DMS79 (cell line): ENCODE data around the gene VPS18.
A peak's percentile ranks its signal among the peaks of the same experiment; 100 is the strongest.

Source experiments
- DNase-seq: peaks from one replicate; lab custom pipeline; 2025; lab: John Stamatoyannopoulos, UW

VPS18 gene

DNA sequence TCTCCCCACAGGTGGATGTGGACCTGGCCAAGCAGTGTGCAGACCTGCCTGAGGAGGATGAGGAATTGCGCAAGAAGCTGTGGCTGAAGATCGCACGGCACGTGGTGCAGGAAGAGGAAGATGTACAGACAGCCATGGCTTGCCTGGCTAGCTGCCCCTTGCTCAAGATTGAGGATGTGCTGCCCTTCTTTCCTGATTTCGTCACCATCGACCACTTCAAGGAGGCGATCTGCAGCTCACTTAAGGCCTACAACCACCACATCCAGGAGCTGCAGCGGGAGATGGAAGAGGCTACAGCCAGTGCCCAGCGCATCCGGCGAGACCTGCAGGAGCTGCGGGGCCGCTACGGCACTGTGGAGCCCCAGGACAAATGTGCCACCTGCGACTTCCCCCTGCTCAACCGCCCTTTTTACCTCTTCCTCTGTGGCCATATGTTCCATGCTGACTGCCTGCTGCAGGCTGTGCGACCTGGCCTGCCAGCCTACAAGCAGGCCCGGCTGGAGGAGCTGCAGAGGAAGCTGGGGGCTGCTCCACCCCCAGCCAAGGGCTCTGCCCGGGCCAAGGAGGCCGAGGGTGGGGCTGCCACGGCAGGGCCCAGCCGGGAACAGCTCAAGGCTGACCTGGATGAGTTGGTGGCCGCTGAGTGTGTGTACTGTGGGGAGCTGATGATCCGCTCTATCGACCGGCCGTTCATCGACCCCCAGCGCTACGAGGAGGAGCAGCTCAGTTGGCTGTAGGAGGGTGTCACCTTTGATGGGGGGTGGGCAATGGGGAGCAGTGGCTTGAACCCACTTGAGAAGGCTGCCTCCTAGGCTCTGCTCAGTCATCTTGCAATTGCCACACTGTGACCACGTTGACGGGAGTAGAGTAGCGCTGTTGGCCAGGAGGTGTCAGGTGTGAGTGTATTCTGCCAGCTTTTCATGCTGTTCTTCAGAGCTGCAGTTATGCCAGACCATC lies 8.6 kb downstream of the VPS18 start:
- DNase-seq: no peak

DNA sequence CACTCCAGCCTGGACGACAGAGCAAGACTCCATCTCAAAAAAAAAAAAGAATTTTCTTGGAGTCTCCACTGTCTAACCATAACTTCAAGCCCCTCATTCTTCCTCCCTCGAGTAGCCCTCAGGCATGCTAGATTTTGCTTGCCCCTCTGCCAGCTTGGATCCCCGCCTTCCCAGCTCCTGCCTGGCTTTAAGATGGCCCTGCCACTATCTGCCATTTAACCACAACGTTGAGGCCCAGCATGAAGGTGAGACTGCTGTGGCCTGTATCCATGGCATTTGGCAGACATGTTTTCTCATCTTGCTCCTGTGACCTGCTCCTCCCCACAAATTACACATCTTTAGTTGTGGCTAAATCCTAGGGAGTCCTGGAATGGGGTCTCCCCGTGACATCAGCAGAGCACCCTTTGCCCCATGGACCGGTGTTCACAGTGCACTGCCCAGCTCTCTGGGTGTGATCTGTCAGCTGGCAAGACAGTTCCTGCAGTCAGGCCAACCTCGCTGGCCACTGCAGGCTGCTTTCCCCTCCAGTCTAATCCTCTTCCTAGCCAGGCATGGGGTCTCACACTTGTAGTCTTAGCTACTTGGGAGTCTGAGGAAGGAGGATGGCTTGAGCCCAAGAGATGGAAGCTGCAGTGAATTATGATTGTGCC lies 10.4 kb downstream of the VPS18 start:
- DNase-seq: no peak

GRCh38 chr15:40906091-40906990 lies 12.1 kb downstream of the VPS18 start:
- DNase-seq: peak; percentile 59

DNA sequence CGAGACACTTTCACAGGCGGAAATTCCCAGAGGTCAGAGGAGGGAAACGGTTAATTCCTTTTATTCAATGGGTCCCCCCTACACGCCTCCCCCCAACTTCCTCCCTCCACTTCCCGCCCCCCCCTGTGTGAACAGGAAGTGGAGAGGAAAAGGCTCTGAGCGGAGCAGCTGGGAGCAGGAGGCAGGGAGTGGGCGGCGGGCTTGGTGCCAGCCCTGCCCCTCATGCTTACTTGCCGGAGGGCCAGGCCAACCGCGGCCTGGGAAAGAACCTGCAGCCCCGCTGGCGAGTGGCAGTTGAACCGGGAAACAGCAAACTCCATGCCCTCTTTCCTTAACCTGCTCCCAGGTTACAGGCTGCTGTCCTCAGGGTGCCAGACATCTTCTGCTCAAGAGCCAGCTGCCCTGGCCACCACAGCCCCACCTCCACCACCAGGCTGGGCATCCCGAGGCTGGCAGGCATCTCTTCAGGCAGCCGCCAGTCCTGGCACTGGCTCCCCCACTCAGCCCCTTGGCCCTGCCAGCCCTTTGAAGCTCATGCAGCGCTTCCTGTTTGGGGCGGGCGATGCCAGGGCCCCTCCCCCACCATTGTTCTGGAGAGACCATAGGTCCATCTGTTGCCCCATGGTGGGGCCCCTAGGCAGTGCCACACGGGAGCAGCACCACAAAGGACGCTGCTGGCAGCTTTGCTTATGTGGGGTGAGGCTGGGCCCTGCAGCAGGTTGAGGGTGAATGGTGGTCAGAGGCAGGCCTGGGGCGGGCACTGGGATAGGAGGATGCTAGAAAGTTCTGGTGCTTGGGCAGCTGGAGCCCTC lies 12.9 kb downstream of the VPS18 start:
- DNase-seq: peak; percentile 63

- no peak for DNase-seq
Observed at GRCh38 chr15:40908095-40908494, 13.8 kb downstream of the VPS18 start.

DNA sequence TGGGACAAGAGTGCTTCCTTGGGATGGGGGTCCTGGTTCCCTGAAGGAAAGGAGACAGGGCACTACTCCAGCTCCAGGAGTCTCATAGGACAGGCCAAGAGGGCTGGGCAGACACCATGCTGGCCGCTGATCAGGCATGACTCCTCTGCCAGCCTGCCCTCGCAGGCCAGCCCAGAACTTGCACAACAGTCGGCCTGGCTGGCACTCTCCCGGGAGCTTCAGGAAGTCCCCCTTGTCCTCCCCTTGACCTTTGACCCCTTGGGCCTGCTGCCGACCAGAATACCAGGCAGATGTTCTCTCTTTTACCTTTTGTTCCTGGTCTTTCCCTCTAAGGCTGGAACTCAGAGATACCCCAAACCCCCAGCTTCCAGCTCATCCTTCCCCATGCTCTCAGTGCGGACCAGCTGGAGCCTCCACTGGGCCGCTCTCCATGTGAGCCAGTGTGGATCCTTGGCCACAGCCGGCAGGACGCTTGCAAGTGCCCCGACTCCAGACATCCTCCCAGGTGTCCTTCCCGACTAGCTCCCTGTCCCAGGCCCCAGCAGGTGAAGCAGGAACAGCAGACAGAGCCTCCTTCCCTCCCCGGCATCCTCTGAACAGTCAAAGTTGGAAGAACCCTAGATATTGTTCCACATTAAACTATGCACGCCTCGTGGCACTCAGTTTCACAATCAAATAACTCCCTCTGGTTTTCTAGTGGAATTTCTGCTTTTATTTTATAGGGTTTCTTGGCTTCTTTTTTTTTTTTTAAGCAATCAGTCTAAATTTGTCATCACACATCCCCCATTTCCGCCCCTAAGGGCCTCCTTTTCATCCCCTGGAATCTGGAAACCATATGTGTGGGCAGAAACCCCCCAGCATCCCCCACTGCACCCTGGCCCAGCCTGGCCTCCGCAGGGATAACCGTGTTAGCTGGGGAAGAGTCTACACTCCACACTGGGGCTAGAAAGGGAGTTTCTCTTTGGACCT lies 15.7 kb downstream of the VPS18 start:
- DNase-seq: no peak

DNA sequence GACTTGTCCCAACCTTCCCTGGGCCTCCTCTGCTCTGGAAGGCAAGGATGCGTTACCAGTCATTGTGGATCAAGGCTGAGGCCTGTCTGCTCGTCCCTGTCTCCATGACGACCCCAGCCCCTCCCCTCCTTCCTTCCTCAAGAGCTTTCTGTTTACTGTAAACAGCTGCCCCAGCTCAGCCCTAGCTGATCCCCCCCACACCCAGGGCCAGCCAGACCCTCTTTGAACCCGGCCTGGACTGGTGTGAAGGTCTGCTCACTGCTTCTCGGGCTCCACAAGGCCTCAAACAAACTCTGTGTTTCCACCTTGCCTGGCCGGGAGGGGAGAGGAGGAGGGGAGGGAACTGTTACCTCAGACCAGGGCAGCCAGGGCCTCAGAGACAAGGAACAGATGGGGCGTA lies 16.9 kb downstream of the VPS18 start:
- no peak for DNase-seq

DNA sequence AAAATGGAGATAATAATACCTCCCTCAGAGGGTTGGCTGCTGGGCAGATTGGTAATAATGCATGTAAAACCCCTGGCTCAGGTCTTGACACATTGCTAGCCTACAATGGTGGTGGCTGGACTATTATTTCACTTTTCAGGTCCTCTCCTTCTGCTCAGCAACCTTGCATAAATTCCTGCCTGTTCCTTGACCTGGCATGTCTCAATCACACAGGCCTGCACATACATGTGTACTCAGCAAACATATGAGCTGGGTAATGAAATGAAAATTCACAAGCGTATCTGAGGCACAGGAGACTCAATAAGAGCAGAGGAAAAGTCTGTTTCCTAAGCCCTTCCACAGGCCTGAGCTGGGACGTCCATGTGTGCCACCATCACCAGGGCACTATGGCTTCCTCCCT lies 17.4 kb downstream of the VPS18 start:
- DNase-seq: no peak

GRCh38 chr15:40912478-40912877 lies 18.2 kb downstream of the VPS18 start:
- no peak for DNase-seq

DNA sequence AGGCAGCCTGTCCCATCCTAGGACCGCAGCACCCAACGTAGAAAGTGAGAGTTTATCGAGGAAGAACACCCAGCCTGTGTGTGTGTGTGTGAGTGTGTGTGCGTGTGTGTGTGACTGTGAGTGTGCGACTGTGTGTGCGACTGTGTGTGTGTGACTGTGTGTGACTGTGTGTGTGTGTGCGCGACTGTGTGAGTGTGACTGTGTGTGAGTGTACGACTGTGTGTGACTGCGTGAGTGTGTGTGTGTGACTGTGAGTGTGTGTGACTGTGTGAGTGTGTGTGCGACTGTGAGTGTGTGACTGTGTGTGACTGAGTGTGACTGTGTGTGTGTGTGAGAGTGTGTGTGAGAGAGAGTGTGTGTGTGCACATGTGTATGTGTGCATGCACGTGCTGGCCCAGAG lies 19.8 kb downstream of the VPS18 start:
- DNase-seq: no peak

GRCh38 chr15:40914486-40914885 lies 20.2 kb downstream of the VPS18 start:
- DNase-seq: no peak

DNA sequence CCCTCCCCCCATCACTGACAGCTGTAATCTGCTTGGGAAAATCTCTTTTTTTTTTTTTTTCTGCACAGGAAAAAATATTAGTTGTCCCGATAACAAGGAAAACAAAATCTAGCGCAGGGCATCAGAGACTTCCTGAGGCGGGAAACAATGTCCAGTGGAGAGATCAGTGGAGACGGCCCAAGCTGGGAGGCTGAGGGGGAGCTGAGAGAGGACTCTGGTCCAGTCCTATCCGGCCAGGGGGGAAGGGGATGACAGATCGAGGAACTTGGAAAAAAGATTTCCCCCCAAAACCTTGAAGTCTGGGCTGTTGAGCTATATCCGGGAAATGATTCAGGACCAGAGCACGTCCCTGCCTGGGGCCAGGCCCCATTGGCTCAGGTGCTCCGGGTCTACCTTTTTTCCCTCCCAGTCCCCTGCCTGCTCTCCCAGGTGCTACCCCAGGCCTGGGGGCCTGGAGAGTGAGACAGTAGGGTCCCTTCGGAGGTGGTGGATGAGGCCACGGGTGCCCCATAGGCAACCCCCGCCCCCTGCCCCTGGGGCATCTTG lies 20.9 kb downstream of the VPS18 start:
- DNase-seq: no peak

- DNase-seq: no peak
Observed at GRCh38 chr15:40915679-40916078, 21.4 kb downstream of the VPS18 start.

DNA sequence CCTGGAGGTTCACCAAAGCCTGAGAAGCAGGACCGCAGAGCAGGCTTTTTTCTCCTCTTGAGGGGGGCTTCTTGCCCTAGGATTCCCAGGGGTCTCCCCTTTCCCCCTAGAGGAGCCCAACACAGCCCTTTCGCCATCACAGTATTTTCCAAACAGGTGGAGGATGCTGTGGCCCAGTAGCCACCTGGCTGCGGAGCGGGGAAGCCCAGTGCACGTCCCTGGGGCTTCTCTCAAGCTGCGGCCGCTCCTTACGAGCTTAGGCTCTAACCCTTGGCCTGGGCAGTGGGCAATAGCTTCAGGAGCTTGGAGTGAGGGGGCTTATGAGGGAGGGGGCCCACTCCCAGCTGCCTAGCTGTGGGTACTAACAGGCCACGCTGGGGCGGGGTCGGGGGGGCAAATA lies 23.3 kb downstream of the VPS18 start:
- DNase-seq: no peak

GRCh38 chr15:40918146-40918798 lies 24.0 kb downstream of the VPS18 start:
- DNase-seq: no peak

DNA sequence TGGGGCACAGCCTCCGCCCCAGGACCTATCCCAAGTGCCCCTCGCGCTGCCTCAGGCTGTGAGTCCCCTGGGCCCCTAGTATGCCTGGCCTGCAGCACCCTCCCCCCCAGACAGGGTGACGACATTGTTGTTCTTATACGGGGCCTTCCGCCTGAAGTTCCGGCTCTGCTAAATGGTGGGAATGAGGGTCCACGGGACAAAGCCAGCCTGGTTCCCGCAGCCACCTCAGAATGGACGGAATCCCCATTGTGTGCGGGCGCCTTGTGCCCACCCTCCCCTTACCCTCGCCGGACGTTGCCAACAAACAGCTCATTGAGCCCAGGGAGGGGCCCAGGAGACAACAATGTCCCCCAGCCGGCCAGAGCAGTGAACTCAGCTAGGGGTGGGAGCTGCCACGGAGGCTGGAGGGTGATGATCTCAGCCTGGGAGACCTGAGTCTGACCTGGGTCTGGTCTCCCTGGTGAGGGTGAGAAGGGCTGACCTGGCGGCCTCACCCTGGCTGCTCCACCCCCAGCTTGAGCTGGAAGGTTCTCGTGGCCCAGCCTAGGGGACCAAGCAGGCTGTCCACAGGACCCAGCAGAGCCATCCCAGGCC lies 24.6 kb downstream of the VPS18 start:
- no peak for DNase-seq

DNA sequence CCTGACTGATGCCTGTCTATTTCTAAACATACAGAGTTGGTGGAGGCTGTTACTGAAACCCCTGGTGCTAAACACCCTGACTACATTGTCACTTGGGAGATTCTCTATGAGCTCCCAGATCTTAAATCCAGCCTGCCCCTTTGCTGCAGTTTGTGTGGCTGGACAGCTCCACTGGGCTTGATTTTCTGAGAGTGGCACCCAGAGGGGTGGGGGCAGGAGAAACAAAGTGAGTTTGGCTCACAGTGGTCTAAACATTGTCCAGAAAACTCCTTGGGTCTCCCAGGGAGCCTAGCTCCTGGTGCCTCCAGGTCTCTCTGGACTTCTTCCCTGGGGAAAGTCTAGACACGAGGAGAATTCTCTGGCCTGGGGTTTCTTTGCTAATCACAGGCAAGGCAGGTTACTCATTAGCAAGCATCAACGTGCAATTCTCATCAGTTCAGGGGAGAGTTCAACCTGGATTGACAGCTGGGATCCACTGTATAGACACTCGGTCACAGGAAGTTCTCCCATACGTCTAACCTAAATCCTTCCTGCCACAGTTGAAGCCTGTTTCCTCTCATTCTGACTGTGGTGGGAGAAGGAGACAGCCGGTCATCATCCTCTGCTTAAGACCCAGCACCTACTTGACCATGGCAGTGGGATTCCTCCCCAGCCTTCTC lies 27.8 kb downstream of the VPS18 start:
- no peak for DNase-seq

DNA sequence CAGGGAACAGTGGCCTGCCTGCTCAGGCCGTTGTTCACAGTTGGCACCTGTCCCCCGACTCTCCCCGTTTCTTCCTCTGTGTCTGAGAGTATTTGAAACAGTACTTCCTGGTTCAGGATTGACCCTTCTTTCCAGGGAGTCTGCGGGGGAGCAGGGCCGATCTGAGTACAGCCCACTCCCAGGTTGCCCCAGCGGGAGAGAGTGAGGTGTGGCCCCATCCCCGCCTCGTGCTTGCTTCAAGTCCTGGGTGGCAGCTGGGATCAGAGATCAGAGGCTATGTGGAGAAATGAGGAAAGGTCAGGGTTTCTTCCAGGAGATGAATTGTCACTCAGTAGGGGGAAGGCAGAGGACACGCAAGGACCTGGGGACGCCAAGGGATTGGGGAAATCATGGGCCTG lies 28.4 kb downstream of the VPS18 start:
- DNase-seq: no peak

- DNase-seq: no peak
Observed at GRCh38 chr15:40923551-40923950, 29.3 kb downstream of the VPS18 start.
